HEK293 (cell line): ENCODE results near the gene ERMP1.

Experiments
- BCL11A ChIP-seq: fragments of 450-650 bp; formaldehyde crosslinking; IDR thresholded peaks from 2 replicates; pipeline ENCODE4 v1.5.1; 2016; ENCODE audit warnings: low read depth, missing biosample characterization, missing genetic modification characterization
- CTCF ChIP-seq: fragments of 450-650 bp; formaldehyde crosslinking; IDR thresholded peaks from 2 replicates; pipeline ENCODE4 v1.5.1; 2016; ENCODE audit warnings: missing biosample characterization, missing genetic modification characterization
- ELK4 ChIP-seq: IDR thresholded peaks from 2 replicates; pipeline ENCODE4 v1.6.1; 2011; ENCODE audit warnings: mild to moderate bottlenecking, low read depth, low read length, borderline replicate concordance
- KLF16 ChIP-seq: fragments of 450-650 bp; formaldehyde crosslinking; IDR thresholded peaks from 2 replicates; pipeline ENCODE4 v1.5.1; 2017; ENCODE audit warnings: missing biosample characterization, missing genetic modification characterization
- MZF1 ChIP-seq: fragments of 450-650 bp; formaldehyde crosslinking; IDR thresholded peaks from 2 replicates; pipeline ENCODE4 v1.5.1; 2017; ENCODE audit warnings: missing biosample characterization, missing genetic modification characterization, borderline replicate concordance
- PBX3 ChIP-seq: sonication (generic); formaldehyde crosslinking; IDR thresholded peaks from 2 replicates; pipeline ENCODE4 v1.8.1; 2022; ENCODE audit warnings: mild to moderate bottlenecking, moderate library complexity, missing genetic modification reagents
- REST ChIP-seq: fragments of 450-650 bp; formaldehyde crosslinking; IDR thresholded peaks from 2 replicates; pipeline ENCODE4 v1.5.1; 2016; ENCODE audit warnings: missing biosample characterization, missing genetic modification characterization
- ZBTB11 ChIP-seq: fragments of 450-650 bp; formaldehyde crosslinking; conservative IDR thresholded peaks from 2 replicates; pipeline ENCODE4 v1.5.1; 2016; ENCODE audit warnings: low read depth, missing biosample characterization, missing genetic modification characterization
- ZNF121 ChIP-seq: fragments of 450-650 bp; formaldehyde crosslinking; IDR thresholded peaks from 2 replicates; pipeline ENCODE4 v1.5.1; 2016; ENCODE audit warnings: missing biosample characterization, missing genetic modification characterization
- ZNF223 ChIP-seq: fragments of 450-650 bp; formaldehyde crosslinking; IDR thresholded peaks from 2 replicates; pipeline ENCODE4 v1.5.1; 2016; ENCODE audit warnings: missing biosample characterization, missing genetic modification characterization
- ZNF600 ChIP-seq: fragments of 450-650 bp; formaldehyde crosslinking; IDR thresholded peaks from 2 replicates; pipeline ENCODE4 v1.5.1; 2016; ENCODE audit warnings: missing biosample characterization, missing genetic modification characterization
- ZNF645 ChIP-seq: fragments of 450-650 bp; formaldehyde crosslinking; IDR thresholded peaks from 2 replicates; pipeline ENCODE4; 2016; ENCODE audit warnings: missing biosample characterization, missing genetic modification characterization
- ZNF777 ChIP-seq: fragments of 450-650 bp; formaldehyde crosslinking; IDR thresholded peaks from 2 replicates; pipeline ENCODE4 v1.5.1; 2017; ENCODE audit warnings: missing biosample characterization, missing genetic modification characterization, borderline replicate concordance

GRCh38 chr9:5811751-5812150 is 21.2 kb downstream of the ERMP1 start:
- no peak for TF ChIP-seq ZNF121 (tag by site-specific recombination)
- no peak for TF ChIP-seq CTCF (tag by site-specific recombination)
- no peak for TF ChIP-seq PBX3
- TF ChIP-seq ZNF645 = no peak
- no peak for TF ChIP-seq ZNF777 (tag by site-specific recombination)
- TF ChIP-seq ELK4 = no peak
- no peak for TF ChIP-seq BCL11A (tag by site-specific recombination)
- TF ChIP-seq ZNF600 (tag by site-specific recombination) = no peak
- TF ChIP-seq KLF16 (tag by site-specific recombination) = no peak
- TF ChIP-seq MZF1 (tag by site-specific recombination) = no peak
- TF ChIP-seq REST (tag by site-specific recombination) = no peak
- no peak for TF ChIP-seq ZBTB11 (tag by site-specific recombination)
- no peak for TF ChIP-seq ZNF223
